Osteocyte (in vitro differentiated cells): ENCODE data around the gene FBXL4. TPM values are rescaled to one million over a fixed set of nuclear protein-coding genes. Genes with fewer than 3 reads are reported as not detected.
"Not testable (repeated sequence)": the region's sequence is repeated elsewhere in the genome, so short reads cannot be mapped to it uniquely, and the experiment has no call there.

ENCODE experiments used
- DNase-seq: peaks from one replicate; pipeline ENCODE4 v3.0.0; 2021; ENCODE audit warnings: mixed read lengths; ENCODE audit not compliant: unreplicated experiment; ENCODE audit errors: extremely low spot score
- H3K27ac Mint-ChIP-seq: one replicate; pipeline ENCODE4 v1.8.0; 2021; ENCODE audit warnings: mild to moderate bottlenecking, mixed read lengths; ENCODE audit not compliant: unreplicated experiment
- H3K27me3 Mint-ChIP-seq: one replicate; pipeline ENCODE4 v1.8.0; 2021; ENCODE audit warnings: mixed read lengths; ENCODE audit not compliant: unreplicated experiment
- H3K36me3 Mint-ChIP-seq: one replicate; pipeline ENCODE4 v1.8.0; 2021; ENCODE audit warnings: mixed read lengths; ENCODE audit not compliant: unreplicated experiment
- H3K4me1 Mint-ChIP-seq: one replicate; pipeline ENCODE4 v1.8.0; 2021; ENCODE audit warnings: mixed read lengths; ENCODE audit not compliant: unreplicated experiment
- H3K4me3 Mint-ChIP-seq: one replicate; pipeline ENCODE4 v1.8.0; 2021; ENCODE audit warnings: mild to moderate bottlenecking, moderate library complexity, mixed read lengths; ENCODE audit not compliant: unreplicated experiment
- H3K9me3 Mint-ChIP-seq: one replicate; pipeline ENCODE4 v1.8.0; 2021; ENCODE audit warnings: mixed read lengths; ENCODE audit not compliant: unreplicated experiment
- total RNA-seq: library from RNA; stranded (reverse); gene quantifications from 2 replicates; pipeline ENCODE4 v1.2.1, GENCODE V29; 2021
- TF ChIP-seq, protein P1 (sequence below): fragments of 200-600 bp; sonication (generic); IDR thresholded peaks from 2 replicates; pipeline ENCODE4 v1.5.0; 2021; ENCODE audit warnings: antibody characterized with exemption, mild to moderate bottlenecking, moderate library complexity

The FBXL4 gene
- total RNA-seq, 1 donor from 2014 or later = 16.6 TPM

DNA sequence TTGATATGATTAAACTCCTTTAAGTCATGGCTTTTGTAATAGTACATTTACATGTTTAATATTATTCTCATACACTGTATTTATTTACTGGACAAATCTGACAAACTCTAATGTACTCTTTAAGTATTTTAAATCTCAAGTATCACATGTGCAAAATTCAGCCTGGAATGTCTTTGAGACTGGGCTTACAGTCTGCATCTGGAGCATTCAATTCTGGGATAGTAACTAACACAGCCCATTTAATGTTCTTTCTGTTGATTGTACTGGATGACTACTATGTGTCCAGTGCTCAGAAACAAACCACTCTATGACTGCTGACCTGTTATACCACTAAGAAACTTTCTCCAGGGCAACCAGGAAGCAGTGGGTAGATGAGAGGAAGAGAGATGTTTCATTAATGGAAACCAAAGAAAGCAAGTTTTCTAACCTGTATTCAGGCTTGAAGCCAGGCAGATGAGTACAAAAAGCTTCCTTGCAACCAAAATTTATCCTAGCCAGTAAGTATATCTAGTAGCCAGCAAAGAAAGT, 26.8 kb downstream of the FBXL4 start:
- no peak overlapping the region for H3K4me3 Mint-ChIP-seq
- no peak overlapping the region for H3K27ac Mint-ChIP-seq
- no peak for DNase-seq
- TF ChIP-seq, protein P1, sequence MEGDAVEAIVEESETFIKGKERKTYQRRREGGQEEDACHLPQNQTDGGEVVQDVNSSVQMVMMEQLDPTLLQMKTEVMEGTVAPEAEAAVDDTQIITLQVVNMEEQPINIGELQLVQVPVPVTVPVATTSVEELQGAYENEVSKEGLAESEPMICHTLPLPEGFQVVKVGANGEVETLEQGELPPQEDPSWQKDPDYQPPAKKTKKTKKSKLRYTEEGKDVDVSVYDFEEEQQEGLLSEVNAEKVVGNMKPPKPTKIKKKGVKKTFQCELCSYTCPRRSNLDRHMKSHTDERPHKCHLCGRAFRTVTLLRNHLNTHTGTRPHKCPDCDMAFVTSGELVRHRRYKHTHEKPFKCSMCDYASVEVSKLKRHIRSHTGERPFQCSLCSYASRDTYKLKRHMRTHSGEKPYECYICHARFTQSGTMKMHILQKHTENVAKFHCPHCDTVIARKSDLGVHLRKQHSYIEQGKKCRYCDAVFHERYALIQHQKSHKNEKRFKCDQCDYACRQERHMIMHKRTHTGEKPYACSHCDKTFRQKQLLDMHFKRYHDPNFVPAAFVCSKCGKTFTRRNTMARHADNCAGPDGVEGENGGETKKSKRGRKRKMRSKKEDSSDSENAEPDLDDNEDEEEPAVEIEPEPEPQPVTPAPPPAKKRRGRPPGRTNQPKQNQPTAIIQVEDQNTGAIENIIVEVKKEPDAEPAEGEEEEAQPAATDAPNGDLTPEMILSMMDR = no peak
- no peaks in the 10 kb centered on the region for H3K9me3 Mint-ChIP-seq
- H3K36me3 Mint-ChIP-seq = peaks cover 13% of the 10 kb centered on the region
- H3K27me3 Mint-ChIP-seq = no peaks in the 10 kb centered on the region
- no peaks in the 10 kb centered on the region for H3K4me1 Mint-ChIP-seq

DNA sequence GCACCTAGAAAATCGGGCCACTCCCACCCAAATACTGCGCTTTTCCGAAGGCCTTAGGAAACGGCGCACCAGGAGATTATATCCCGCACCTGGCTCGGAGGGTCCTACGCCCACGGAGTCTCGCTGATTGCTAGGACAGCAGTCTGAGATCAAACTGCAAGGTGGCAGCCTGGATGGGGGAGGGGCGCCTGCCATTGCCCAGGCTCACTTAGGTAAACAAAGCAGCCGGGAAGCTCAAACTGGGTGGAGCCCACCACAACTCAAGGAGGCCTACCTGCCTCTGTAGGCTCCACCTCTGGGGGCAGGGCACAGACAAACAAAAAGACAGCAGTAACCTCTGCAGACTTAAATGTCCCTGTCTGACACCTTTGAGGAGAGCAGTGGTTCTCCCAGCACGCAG, 36.8 kb downstream of the FBXL4 start:
- not testable (repeated sequence) for H3K4me1 Mint-ChIP-seq, H3K4me3 Mint-ChIP-seq, H3K27me3 Mint-ChIP-seq, H3K27ac Mint-ChIP-seq, DNase-seq, H3K9me3 Mint-ChIP-seq
- peaks cover 38% of the 10 kb centered on the region for H3K36me3 Mint-ChIP-seq

DNA sequence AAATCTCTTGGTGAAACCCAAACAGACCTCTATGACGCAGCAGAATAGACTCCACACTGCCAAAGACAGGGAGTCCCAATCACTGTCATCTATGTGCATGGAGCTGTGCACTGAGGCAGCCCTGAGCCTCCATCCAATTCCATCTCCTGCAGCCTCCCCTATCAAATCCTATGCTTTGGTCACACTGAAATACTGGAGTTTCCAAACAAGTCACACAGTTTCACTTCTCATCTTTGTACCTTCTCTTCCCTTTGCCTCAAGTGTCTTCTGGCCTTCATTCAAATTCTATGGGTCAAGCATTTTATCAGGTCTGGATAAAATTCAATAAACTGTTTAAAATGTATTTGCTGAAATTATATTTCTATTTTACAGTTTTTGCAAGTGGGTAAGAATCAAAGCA, 38.5 kb downstream of the FBXL4 start:
- no peak overlapping the region for H3K27ac Mint-ChIP-seq
- H3K4me3 Mint-ChIP-seq = no peak overlapping the region
- no peak for DNase-seq
- no peaks in the 10 kb centered on the region for H3K9me3 Mint-ChIP-seq
- H3K4me1 Mint-ChIP-seq = no peaks in the 10 kb centered on the region
- peaks cover 40% of the 10 kb centered on the region for H3K36me3 Mint-ChIP-seq
- TF ChIP-seq, protein P1 = no peak
- no peaks in the 10 kb centered on the region for H3K27me3 Mint-ChIP-seq

DNA sequence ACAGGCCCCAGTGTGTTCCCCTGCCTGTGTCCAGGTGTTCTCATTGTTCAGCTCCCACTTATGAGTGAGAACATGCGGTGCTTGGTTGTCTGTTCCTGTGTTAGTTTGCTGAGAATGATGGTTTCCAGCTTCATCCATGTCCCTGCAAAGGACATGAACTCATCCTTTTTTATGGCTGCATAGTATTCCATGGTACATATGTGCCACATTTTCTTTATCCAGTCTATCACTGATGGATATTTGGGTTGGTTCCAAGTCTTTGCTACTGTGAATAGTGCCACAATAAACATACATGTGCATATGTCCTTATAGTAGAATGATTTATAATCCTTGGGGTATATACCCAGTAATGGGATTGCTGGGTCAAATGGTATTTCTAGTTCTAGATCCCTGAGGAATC, 41.4 kb downstream of the FBXL4 start:
- not testable (repeated sequence) for H3K4me1 Mint-ChIP-seq, DNase-seq, H3K9me3 Mint-ChIP-seq, H3K27ac Mint-ChIP-seq, H3K27me3 Mint-ChIP-seq, H3K4me3 Mint-ChIP-seq
- peaks cover 29% of the 10 kb centered on the region for H3K36me3 Mint-ChIP-seq

DNA sequence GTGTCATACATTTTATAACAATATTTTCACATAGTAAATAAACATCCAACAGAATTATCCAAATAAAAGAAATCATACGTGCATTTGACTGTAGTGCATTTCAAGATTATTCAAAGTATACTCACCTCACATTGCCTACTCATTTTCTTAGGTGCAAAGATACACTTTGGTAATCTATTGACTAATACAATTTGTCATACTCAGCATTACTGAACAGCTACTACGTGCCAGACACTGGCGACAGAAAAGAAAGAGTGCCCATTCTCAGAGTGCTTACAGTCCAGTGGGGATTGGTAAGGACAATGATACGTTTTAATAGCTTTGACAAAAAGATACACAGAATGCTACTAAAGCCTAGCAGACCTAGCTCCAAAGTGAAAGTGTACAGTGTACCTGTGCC, 42.0 kb downstream of the FBXL4 start:
- Mint-ChIP-seq H3K4me1 (peaks cover 5% of the 10 kb centered on the region), H3K9me3 (no peaks in the 10 kb centered on the region), H3K27ac (no peak overlapping the region), H3K4me3 (no peak overlapping the region), H3K27me3 (no peaks in the 10 kb centered on the region), H3K36me3 (peaks cover 26% of the 10 kb centered on the region)
- TF ChIP-seq, protein P1 = no peak
- no peak for DNase-seq

DNA sequence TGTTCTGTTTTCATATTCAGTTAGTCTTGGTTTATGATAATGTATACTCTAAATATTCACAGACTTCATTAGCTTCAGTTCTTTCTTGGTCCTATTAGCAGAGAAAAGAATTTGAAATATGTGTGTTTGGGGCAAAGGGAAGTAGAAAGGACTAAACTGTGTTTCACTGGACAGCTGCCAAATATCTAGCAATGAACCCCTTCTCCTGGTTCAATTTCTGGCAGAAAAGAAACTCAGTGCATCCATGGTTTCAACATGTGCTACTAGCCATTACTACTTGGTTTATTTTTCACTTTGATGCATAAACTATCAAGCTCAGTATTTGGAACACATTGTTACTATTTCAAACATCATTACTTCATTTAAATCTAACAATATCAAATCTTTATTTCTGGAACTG, 43.6 kb downstream of the FBXL4 start:
- H3K27me3 Mint-ChIP-seq = no peaks in the 10 kb centered on the region
- TF ChIP-seq, protein P1 = no peak
- H3K27ac Mint-ChIP-seq = no peak overlapping the region
- peaks cover 35% of the 10 kb centered on the region for H3K36me3 Mint-ChIP-seq
- DNase-seq = no peak
- H3K9me3 Mint-ChIP-seq = peaks cover 9% of the 10 kb centered on the region
- H3K4me1 Mint-ChIP-seq = peaks cover 5% of the 10 kb centered on the region
- no peak overlapping the region for H3K4me3 Mint-ChIP-seq
